HG03439 (cell line): Measurements from ENCODE around the gene WFDC6.

Experiments
- ATAC-seq: cut with Tn5 transposase; IDR thresholded peaks from one replicate; pipeline ENCODE4 v1.9.1; 2021; ENCODE audit warnings: mild to moderate bottlenecking, moderate library complexity; ENCODE audit not compliant: unreplicated experiment

The WFDC6 gene

GRCh38 chr20:45518282-45518681 is 21.0 kb downstream of the WFDC6 start:
- no peak for ATAC-seq

GRCh38 chr20:45515147-45515913 is 24.0 kb downstream of the WFDC6 start, which contains the start of gene SPINT3:
Gene SPINT3, minus strand, starts transcription at chr20:45515622. Its CDS starts 14 bp downstream, at chr20:45515608.
- no peak for ATAC-seq

- ATAC-seq = no peak
These were observed 28.9 kb downstream of the WFDC6 start for GRCh38 chr20:45510242-45510862.

GRCh38 chr20:45509091-45509490 is 30.2 kb downstream of the WFDC6 start:
- no peak for ATAC-seq

GRCh38 chr20:45508068-45508886 is 31.0 kb downstream of the WFDC6 start:
- ATAC-seq = no peak

GRCh38 chr20:45507011-45507820 is 32.1 kb downstream of the WFDC6 start:
- no peak for ATAC-seq

GRCh38 chr20:45506398-45506797 is 32.9 kb downstream of the WFDC6 start:
- no peak for ATAC-seq

- ATAC-seq = no peak
These were observed 35.9 kb downstream of the WFDC6 start for GRCh38 chr20:45503403-45503802.

- no peak for ATAC-seq
These were observed 36.7 kb downstream of the WFDC6 start for GRCh38 chr20:45502561-45502960.

- no peak for ATAC-seq
These were observed 37.7 kb downstream of the WFDC6 start for GRCh38 chr20:45501600-45501999.

- no peak for ATAC-seq
These were observed 39.3 kb downstream of the WFDC6 start for GRCh38 chr20:45500022-45500421.

GRCh38 chr20:45497971-45498494 is 41.2 kb downstream of the WFDC6 start:
- no peak for ATAC-seq

- no peak for ATAC-seq
These were observed 43.1 kb downstream of the WFDC6 start for GRCh38 chr20:45496166-45496565.

- no peak for ATAC-seq
These were observed 43.8 kb downstream of the WFDC6 start for GRCh38 chr20:45495501-45495941.

GRCh38 chr20:45489083-45489531 is 50.2 kb downstream of the WFDC6 start:
- ATAC-seq = no peak

- ATAC-seq = no peak
These were observed 52.0 kb downstream of the WFDC6 start for GRCh38 chr20:45487231-45487635.

- no peak for ATAC-seq
These were observed 53.9 kb downstream of the WFDC6 start for GRCh38 chr20:45485388-45485787.

GRCh38 chr20:45484676-45485075 is 54.6 kb downstream of the WFDC6 start:
- ATAC-seq = no peak
